Glomerular visceral epithelial cell (primary cell): ENCODE data around the gene UST.
A peak's percentile ranks its signal among the peaks of the same experiment; 100 is the strongest.
"Not testable (repeated sequence)": the region's sequence is repeated elsewhere in the genome, so short reads cannot be mapped to it uniquely, and the experiment has no call there.

Source experiments
- DNase-seq: peaks from one replicate; pipeline ENCODE4 v3.0.0-alpha.2; 2016; ENCODE audit errors: extremely low spot score

UST gene

GRCh38 chr6:148868314-148868713 lies 121.5 kb downstream of the UST start:
- peak; percentile 32 for DNase-seq

- DNase-seq, result no peak
Measured at GRCh38 chr6:148868901-148869300, 122.1 kb downstream of the UST start.

- DNase-seq, result peak; percentile 75
Measured at GRCh38 chr6:148869585-148869984, 122.8 kb downstream of the UST start.

DNA sequence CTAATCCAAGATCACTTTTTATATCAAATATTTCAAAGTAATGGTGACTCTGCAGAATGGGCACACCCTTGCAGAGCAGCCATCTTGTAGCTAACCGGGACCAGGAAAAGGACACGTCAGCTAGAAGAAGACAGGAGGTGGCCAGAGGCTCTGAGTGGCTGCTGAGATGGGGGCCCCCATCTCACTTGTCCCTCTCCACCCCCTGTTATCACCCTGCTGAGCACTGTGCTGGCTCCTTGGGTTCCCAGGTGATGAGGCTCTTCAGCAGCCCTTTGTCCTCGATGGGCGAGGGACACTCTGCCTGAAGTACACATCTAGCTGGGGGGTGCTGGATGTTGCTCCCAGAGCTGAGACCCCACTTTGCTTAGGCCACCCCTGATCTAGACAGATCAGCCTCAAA lies 126.3 kb downstream of the UST start:
- DNase-seq, result no peak

- DNase-seq, result no peak
Measured at GRCh38 chr6:148873868-148874267, 127.0 kb downstream of the UST start.

GRCh38 chr6:148874698-148875293 lies 128.0 kb downstream of the UST start:
- DNase-seq, result no peak

GRCh38 chr6:148878683-148879082 lies 131.9 kb downstream of the UST start:
- no peak for DNase-seq

GRCh38 chr6:148880742-148881141 lies 133.9 kb downstream of the UST start:
- DNase-seq, result not testable (repeated sequence)

GRCh38 chr6:148881593-148882311 lies 134.9 kb downstream of the UST start:
- no peak for DNase-seq

- no peak for DNase-seq
Measured at GRCh38 chr6:148883270-148883669, 136.4 kb downstream of the UST start.

DNA sequence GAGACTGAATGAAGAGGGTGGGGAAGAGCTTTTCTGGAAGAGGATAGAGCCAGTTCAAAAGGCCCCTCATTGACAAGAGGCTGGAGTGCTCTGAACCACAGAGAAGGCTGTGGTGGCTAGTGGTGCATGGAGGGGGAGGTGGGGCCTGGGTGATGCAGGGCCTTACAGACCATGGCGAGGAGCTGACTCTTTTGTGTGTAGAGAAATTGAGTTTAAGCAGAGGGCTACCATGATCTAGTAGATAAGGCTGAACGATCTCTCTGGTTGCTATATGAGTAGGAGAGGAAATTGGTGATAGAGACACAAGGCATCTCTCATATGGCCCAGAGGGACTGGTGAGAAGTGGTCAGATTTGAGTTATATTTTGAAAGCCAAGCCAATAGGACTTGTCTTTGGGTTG lies 137.6 kb downstream of the UST start:
- DNase-seq, result no peak

DNA sequence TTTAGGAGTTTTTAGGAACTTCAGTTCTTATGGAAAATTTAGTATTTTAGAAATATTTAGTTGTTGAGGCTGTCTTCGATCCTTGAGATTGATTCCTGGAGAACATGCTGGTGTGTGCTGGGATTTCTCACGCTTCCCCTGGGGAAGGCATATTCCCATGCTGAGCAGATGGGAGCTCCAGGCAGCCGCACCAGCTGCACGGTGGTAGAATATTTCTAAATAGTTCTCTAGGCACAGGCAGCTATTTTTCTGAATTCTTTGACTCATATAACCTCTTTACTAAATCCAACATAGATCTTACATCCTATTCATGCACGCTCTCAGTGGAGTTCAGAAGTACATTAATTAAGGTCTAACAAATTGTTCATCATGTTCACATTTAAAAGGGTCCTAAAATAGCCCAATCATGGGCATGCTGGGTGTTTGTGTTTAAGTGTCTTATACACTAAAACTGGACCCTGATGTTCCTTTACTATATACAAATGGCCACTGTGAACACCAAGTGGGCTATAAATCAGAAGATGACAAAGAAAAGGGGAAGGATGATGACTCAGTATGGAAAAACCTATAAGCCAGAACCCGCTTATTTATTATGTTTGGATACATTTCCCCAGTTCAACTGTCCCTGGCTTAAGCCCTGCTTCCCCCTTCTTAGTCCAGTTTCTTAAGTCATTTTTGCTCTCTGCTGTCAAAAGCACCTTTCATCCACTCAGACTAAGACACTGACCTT lies 138.5 kb downstream of the UST start:
- no peak for DNase-seq

DNA sequence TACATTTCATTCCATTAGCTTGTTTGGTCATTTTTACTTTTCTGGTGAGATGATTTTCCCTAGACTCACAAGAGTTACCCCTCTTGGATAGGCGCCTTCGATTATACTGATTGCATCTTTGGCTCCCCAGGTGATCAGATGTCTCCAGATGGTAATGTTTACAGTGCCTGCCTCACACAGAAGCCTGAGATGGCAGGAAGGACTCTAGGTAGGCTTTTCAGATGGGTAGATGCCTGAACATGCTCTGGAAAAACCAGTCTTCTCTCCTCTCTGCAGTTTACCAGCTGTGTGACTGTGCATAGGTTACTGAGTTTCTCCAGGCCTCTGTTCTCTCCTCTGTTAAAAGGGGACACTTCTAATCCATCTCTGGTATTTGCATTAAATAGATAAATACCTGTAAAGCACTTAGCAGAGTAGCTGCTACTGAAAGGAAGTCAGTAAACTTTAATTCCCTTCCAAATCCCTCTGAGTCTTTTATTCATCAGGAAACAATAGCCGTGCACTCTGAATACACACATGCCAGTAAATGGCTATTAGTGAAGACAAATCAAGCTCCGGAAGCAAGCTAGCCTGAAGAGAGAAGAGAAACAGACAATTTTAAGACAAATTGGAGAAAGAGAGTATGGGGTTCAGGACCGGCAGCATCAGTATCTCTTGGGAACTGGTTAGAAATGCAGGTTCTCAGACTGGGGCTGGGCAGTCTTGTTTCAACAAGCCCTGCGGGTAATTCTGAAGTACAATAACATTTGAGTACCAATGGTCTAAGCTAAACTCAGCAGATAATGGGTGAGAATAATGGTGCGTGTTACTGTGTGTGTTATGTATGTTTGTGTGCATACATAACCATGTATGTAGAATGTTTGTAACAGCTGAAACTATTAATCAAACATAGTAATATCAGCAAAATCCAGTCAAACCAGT lies 139.4 kb downstream of the UST start:
- DNase-seq, result no peak

DNA sequence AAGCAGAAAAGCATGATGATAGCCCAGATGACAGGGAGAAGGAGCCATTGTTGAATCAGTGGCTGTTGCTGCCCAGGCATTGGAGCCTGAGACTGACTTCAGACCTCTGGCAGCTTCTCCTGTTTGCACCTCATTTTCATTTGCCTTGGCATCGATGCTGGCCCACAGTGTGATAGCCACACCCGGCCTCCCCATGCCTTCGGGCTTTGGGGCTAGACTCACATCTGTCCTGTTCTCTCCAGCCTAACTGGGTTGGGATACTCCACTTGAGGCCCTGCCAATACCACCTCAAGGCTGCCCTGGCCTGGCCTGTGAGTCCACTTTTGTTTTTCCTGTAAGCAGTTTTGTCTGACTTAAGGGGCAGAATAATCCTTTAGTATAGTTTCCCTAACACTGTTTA lies 140.4 kb downstream of the UST start:
- no peak for DNase-seq

DNA sequence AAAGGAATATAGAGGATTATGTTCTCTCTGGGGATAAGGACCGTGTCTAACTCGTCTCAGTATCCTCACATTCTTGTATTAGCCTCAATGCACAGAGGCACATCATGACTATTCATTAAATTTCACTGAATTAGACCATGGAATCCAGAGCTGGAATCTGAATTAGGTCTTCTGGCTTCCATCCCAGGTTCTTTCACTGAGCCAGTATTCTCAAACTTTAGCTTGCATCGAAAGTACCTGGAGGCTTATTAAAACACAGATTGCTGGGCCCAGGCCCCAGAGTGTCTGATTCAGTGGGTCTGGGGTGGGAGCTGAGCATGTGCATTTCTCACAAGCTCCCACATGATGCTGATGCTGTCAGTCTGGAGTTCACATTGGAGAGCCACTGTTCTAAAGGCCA lies 142.0 kb downstream of the UST start:
- no peak for DNase-seq

- DNase-seq, result no peak
Measured at GRCh38 chr6:148890096-148890495, 143.3 kb downstream of the UST start.

GRCh38 chr6:148890652-148891404 lies 144.0 kb downstream of the UST start:
- no peak for DNase-seq

DNA sequence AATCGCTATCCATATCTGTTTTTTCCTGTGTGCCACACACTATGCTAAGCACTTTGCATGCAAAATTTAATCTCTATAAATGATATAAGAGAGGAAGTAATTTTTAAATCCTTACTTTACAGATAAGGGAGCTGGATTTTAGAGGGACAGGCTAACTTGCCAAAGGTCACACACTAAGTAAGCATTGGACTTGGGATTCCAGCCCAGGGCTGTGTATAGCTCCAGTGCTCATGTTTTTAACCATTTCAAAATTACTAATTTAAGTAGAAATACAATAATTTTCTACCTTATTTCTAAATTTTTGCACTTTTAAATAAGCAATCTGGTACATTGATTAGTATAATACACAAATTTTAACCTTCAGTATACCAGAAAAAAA lies 144.6 kb downstream of the UST start:
- DNase-seq, result no peak

DNA sequence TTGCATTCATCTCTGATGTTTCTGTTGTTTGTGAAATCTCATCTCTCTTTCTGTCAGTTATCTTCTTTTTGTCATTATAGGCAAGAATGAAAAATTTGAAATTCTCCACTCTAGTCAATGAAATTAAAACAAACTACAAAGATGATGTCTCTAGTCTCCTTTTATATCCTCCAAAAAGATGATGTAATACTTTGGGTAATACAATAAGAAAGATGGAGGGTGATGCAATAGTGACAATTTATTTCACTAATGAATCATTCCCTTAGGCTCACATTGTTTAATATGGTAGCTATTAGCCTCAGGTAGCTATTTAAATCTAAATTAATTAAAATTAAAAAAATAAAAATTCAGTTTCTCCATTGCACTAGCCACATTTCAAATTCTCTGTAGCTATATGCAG lies 145.4 kb downstream of the UST start:
- DNase-seq, result no peak

DNA sequence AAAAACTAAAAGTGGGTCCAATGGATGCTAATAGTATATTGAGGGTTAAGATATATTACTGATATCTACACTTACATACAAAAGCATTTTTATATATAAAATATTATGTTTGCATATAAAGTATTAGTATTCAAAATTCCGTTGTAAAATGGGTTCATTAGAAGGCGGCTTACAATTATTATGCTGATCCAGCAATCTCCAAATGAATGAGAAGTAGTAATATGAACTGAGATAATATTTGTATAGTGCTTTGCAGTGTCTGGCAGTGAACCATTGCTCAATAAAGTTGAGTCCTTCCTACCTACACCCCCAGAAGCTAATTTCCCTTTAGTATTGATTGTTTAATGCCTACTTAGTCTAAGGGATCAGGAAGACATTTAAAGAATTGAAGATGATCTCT lies 146.2 kb downstream of the UST start:
- no peak for DNase-seq

GRCh38 chr6:148893481-148893880 lies 146.7 kb downstream of the UST start:
- DNase-seq, result no peak
